HG02678 (cell line): Measurements from ENCODE around the gene MED29.

ENCODE experiments used
- ATAC-seq: cut with Tn5 transposase; IDR thresholded peaks from one replicate; pipeline ENCODE4 v1.9.1; 2021; ENCODE audit warnings: mild to moderate bottlenecking, moderate library complexity; ENCODE audit not compliant: unreplicated experiment

The MED29 gene, protein sequence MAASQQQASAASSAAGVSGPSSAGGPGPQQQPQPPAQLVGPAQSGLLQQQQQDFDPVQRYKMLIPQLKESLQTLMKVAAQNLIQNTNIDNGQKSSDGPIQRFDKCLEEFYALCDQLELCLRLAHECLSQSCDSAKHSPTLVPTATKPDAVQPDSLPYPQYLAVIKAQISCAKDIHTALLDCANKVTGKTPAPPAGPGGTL

DNA sequence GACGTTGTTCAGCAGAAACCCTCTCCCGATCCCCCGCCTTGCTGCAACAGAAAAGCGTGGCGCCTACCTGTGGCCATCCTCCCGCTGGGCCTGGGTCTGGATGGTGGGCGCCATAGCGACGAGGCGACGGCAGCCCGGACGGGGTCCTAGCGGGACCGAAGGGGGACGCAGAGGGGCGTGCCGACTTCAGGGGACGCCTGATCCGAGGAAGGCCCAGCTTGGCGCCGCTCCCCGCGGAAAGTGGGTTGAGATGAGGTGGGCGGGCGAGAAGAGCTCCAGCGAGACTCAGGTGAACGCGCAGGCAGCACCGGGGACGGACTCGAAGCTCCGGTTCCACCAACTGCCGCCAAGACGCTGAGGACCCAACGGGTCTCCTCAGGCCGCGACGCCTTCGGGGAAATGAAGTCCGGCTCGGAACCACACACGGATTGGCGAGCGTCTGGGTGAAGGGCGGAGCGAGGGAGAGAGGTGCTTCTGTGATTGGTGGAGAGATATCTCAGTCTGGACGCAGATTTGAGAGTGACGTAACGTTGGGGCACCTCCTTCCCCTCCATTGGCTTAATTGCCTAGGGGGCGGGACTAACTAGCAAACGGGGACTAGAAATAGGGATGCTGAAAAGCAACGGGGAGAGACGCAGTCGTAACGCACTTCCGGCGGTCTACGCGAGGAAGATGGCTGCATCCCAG, at the start of gene MED29, which contains the start of gene PAF1:
TSS of gene MED29 (plus strand) at position 628 of the 687 bp plus-strand sequence. CDS start at position 673, 45 bp downstream.
TSS of gene PAF1 (minus strand) at position 356 of the 687 bp plus-strand sequence. CDS start at position 114, 242 bp downstream.
- peak; percentile 94 for ATAC-seq

DNA sequence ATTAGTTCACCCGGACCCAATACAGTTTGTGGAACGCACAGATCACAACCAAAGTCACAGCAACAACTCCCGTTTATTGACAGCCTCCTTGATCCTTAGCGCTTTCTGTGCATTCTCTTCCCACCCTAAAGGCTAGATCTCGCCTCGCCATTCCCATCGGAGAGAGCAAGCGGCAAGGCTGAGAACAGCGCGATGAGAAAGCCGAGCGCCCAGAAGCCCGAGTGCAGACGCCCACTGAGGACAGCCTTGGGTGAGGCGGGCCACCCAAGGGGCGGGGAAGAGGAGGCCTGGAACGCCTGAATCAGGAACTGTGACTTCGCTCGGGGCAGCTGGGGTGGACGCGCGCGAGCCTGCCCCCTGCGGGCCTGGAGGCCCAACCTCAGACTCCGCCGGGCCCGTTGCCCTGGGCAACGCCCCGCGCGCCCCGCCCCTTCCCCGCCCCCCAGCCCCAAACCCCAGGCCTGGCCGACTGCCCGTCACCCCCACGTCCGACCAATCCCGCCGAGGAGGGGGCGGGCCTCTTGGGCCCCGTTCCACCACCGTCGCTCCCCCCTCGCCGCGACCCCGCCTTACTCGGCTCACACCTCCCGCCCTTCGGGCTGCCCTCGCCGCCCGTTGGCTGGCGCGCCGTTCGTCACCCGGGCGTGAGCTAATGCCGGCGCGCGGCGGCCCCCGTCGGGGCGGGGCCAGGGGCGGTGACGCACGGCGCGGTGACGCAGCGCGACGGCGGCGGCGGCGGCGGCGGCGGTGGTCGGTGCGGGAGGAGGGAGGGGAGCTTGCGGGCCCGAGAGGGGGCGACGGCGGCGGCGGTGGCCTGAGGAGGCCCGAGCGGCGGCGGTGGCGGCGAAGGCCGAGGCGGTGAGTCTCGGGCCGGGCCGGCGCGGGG, 49.2 kb upstream of the MED29 start, which contains the start of gene SAMD4B:
TSS of gene SAMD4B (plus strand) at position 703 of the 886 bp plus-strand sequence. CDS start 14,473 bp downstream, outside the sequence.
- peak; percentile 90 for ATAC-seq

GRCh38 chr19:39342647-39343305, 48.4 kb upstream of the MED29 start:
- ATAC-seq, result no peak

DNA sequence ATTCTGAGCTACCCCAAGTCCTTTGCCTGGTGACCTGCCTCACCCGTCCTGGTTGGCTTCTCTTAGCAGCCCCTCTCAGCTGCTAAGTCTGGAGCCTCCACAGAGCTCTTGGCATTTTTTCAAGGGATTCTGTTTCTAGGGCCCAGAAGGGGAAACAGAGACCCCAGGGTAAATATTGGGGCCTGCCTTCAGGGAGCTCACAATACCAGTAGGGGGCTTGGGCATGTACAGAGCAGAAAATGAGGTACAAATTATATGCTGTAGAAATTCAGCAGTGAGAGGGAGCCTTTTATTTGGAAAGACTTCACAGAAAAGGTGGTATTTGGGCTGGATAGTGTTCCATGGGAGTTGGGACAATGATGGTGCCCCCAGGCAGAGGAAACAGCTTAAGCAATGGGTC, 45.2 kb upstream of the MED29 start:
- ATAC-seq, result no peak

DNA sequence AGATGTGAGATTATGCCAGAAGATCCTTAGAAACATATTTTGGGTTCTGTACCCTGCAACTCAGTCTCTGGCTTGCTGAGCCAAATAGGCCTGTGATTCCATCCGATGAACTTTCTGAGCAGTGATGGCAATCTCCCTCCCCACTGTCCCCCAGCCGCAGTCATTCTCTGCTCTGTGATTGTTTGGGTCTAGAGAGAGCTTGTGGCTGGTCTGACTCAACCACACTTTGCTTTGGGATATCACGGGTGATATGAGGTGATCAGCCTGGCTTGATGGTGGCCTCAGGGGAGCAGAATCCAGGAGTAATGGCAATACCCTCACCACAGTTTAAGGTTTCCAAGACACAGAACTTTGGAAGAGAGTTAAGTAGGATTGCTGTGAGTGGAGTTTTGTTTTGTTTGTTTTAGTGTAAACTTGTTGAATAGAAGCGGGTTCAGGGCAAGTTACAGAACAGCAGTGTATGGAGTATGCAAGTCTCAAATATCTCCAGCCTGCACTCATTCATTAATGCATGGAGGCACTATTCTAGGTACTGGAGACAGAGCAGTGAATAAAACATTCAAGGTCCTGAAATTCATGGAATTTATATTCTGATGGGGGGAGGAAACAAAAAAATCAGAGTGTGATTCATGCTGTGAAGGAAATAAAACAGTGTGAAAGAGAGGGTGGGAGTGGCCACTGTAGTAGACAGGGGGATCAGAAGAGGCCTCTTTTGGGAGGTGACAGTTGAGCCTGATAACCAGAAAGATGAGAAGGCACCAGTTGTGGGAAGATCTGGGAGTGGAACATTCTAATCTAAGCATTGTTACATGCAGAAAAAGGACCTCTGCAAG, 43.6 kb upstream of the MED29 start:
- ATAC-seq, result no peak

GRCh38 chr19:39349326-39349725, 41.9 kb upstream of the MED29 start:
- ATAC-seq, result no peak

GRCh38 chr19:39350156-39350555, 41.0 kb upstream of the MED29 start:
- no peak for ATAC-seq

GRCh38 chr19:39351537-39352064, 39.6 kb upstream of the MED29 start:
- peak; percentile 62 for ATAC-seq

- ATAC-seq, result no peak
Observed at GRCh38 chr19:39352381-39353255, 38.6 kb upstream of the MED29 start.

DNA sequence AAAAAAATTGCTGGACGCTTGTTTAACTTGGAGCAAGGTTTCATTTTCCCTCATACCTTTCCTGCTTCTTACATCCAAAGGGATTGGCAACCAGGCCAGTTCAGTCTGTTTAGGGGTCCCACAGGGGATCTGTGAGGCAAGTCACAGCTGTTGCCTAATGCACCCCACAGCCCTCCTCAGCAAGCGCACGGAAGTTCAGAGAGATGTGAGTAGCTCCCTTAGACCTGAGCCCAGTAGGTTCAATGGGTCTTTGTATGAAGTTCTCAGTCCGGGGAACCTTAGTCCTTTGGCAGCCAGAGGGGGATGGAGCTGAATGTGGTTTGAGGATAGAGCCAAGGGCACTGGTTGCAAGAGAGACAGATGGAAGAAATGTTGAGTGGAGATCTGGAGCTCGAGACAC, 35.9 kb upstream of the MED29 start:
- no peak for ATAC-seq

- no peak for ATAC-seq
Observed at GRCh38 chr19:39356073-39356472, 35.1 kb upstream of the MED29 start.

DNA sequence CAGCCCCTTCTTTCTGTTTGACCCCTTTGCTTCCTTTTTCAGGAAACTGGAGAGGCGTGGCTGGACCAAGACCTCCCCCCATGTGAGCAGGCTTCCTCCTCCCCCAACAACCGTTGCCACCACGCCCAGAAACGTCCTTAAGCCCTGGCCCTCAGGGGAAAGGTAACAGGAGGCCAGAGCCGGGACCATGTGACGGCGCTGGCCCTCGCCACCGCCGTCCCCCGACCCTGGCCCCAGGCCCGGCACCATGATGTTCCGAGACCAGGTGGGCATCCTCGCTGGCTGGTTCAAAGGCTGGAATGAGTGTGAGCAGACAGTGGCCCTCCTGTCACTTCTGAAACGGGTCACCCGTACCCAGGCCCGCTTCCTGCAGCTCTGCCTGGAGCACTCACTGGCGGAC, 34.5 kb upstream of the MED29 start:
- ATAC-seq, result no peak

GRCh38 chr19:39359026-39359425, 32.2 kb upstream of the MED29 start:
- no peak for ATAC-seq

- ATAC-seq, result no peak
Observed at GRCh38 chr19:39360599-39360998, 30.6 kb upstream of the MED29 start.

- ATAC-seq, result no peak
Observed at GRCh38 chr19:39362682-39363657, 28.2 kb upstream of the MED29 start.

DNA sequence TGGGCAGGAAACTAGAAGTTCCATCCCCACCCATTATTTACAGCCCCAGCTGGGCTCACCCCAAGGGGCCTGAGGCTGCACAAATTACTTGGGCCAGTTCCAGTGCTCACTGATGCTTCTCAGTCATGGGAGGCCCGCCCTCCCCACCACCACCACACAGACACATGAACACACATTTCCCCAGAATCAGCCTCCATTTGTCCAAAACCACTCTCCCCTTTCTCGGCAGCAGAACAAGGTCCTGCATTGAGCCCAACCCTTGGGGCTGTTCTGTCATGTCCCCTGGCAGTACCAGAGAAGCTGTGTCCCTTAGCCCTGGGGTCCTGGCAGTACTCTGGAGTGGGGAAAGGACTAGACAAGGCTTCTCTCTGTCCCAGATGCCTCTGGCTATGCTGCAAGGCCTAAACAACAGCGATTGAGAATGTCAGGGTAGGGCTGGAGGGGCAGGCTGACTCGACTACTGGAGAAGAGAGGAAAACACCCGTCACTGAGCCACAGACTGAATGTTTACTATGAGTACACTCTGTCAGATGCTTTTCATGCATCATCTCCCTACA, 27.2 kb upstream of the MED29 start:
- ATAC-seq, result peak; percentile 44

GRCh38 chr19:39365531-39365930, 25.6 kb upstream of the MED29 start:
- no peak for ATAC-seq
